HG02642 (cell line): ENCODE data around the gene FOLR2.

Experiments
- ATAC-seq: cut with Tn5 transposase; IDR thresholded peaks from one replicate; pipeline ENCODE4 v1.9.1; 2021; ENCODE audit warnings: mild to moderate bottlenecking; ENCODE audit not compliant: unreplicated experiment, poor library complexity

Gene FOLR2

DNA sequence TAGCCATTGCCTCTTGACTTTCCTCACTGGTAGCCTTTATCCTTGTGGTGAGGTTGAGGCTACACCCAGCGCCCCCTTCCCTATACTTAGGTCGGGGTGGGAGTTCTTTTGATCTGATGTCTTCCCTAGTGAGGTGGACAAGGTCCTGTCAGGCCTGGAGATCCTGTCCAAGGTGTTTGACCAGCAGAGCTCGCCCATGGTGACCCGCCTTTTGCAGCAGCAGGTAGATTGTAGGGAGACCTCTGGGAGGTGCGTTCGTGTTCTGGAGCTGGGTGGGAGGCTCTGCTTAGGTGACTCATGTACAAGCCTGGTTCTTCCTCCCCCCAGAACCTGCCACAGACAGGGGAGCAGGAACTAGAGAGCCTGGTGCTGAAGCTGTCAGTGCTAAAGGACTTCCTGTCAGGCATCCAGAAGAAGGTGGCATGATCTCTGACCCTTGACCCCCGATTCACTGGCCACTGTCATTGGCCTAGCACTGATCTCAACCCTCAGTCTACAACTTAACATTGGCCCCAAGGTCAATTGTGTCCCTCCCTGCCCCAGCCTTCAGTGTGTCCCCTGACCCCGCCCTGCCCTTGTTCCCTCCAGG is 12.8 kb downstream of the FOLR2 start:
- ATAC-seq, result no peak

DNA sequence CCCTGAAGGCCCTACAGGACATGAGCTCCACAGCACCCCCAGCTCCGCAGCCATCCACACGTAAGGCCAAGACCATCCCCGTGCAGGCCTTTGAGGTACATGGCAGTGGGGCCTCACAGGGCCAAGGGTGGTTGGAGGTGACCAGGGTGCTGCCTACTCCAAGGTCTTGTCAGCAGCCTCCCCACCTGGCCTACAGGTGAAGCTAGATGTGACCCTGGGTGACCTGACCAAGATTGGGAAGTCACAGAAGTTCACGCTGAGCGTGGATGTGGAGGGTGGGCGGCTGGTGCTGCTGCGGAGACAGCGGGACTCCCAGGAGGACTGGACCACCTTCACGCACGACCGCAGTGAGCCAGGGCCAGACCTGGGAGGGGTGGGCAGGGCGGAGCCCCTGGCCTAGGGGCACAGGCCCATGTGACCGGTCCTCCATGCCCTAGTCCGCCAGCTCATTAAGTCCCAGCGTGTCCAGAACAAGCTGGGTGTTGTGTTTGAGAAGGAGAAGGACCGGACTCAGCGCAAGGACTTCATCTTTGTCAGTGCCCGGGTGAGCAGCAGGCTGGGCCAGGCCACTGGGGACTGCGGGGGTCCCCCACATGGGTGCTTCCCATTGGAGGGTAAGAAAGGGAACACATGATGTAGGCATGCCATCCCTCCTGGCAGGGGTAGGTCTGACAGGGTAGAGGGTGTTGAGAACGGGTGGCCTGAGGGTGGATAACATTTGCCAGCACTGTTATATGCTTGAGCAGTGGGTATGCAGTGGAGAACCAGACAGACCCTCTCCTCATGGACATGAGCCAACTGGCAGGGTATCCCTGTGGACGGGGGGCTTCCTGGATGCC is 13.6 kb downstream of the FOLR2 start:
- ATAC-seq, result no peak

DNA sequence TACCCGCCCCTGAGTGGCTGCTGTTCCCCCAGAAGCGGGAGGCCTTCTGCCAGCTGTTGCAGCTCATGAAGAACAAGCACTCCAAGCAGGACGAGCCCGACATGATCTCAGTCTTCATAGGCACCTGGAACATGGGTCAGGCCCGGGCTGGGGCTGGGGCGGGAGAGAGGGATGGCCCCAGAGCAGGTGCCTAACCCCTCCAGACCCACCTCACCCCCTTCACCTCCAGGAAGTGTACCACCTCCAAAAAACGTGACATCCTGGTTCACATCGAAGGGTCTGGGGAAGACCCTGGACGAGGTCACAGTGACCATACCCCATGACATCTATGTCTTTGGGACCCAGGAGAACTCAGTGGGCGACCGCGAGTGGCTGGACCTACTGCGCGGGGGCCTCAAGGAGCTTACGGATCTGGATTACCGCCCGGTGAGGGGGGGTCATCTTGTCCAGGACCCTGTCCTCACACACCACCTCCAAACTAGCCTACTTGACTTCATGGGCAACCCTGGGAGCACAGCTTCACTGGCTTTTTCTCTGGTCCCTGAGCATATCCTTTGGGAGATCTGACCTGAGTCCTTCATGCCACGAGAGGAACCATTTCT is 14.3 kb downstream of the FOLR2 start:
- no peak for ATAC-seq

DNA sequence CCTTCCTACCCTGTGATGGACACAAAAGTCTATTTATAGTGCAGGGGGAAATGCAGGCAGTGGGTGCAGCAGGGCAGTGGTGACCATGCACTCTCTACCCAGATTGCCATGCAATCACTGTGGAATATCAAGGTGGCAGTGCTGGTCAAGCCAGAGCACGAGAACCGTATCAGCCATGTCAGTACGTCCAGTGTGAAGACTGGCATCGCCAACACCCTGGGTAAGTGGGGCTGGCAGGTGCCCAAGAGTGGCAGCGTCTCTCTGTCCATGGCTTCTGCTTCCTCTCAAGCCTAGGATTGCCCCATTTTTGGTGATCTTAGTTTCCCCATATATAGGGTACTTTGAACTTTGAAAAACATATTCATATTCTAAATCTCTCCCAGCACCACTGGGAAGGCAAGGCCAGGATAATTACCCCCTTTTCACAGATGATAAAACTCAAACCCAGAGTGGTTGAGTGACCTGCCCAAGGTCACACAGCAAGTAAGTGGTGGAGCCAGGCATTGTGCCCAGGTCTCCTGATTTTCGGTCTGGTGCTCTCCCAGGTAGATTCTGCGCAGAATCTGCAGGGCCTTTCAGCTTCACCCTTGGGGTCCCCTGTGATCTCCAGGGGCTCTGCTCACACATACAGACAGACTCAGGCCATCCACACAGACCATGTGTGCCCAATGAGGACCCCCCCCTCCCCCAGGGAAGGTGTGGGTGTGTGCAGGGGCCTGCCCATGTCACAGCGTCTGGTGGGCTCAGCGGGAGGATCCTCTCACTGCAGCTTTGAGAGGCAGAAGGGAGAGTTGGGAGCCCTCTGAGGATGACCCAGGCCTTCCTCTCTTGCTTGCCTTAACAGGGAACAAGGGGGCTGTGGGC is 15.0 kb downstream of the FOLR2 start:
- ATAC-seq, result no peak

DNA sequence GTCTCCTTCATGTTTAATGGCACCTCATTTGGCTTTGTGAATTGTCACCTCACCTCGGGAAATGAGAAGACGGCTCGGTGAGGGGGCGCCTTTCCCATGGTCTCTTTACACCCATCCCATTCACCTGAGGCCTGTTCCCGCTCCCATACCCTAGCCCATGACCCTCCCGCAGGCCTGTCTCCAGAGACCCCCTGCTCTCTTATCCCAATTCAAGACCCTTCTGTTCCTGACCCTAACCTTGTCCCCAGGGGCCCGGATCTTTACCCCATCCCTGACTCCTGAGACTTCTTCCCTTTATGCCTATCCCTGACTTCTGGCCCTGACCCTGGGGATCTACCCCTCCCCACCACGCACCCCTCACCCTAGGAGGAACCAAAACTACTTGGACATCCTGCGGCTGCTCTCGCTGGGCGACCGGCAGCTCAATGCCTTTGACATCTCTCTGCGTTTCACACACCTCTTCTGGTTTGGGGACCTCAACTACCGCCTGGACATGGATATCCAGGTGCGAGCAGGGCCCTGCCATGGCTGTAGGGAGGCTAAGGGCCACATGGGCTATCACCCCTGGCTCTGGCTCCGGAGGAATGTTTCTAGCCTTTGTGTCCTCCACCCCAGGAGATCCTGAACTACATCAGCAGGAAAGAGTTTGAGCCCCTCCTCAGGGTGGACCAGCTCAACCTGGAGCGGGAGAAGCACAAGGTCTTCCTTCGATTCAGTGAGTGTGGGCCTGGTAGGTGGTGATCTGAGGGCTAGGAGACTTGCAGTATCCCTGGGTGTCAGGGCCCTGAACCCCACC is 15.9 kb downstream of the FOLR2 start:
- no peak for ATAC-seq

DNA sequence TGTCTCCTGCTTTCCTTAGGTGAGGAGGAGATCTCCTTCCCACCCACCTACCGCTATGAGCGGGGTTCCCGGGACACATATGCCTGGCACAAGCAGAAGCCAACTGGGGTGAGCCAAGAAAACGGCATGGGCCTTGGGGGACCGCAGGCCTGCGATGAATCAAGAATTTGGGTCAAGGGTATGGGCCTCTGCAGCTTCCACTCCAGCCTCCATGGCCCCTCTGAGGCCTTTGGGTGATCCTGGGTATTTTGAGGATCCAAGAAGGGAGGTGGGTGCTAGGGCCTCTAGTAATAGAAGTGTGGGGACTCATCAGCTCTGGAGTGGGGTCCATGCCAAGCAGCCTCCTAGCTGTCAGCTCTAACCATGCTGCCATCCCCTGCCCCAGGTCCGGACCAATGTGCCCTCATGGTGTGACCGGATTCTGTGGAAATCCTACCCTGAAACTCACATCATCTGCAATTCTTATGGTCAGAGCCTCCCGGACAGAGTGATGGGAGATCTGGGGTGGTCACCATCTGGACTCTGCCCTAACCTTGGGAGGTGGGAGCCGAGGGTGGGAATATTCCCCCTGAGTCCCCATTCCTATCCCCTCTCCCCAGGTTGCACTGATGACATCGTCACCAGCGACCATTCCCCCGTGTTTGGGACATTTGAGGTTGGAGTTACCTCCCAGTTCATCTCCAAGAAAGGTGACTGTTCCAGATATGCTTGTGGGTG is 16.6 kb downstream of the FOLR2 start:
- ATAC-seq, result no peak

DNA sequence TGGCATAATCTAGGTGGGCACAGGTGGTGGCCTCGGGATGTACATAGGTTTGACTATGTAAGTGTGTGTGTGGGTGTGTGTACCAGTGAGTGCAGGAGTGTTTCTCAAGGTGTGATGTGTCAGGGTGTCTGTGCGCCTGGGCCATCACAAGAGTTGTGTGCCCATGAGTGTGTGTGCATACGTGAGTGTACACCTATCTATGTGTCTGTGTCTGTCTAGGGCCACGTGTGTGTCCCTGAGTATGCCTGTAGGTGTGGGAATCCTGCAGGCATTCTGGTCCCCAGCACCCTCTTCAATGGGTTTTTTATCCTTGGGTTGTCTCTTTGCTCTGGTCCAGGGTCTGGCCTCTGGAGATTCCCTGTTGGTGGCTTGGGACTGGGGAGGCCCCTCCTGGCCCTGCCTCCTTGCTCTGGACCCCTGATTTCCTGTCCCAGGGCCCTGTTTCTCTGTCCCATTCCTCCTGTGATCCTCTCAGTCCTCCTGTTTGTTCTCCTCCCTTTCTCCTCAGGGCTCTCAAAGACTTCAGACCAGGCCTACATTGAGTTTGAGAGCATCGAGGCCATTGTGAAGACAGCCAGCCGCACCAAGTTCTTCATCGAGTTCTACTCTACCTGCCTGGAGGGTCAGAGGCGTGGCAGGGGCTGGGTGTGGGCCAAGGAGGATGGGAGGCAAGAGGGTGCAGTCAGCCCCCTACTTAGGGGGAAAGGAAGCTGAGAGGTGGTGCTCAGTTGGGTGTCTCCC is 17.3 kb downstream of the FOLR2 start:
- ATAC-seq, result no peak

DNA sequence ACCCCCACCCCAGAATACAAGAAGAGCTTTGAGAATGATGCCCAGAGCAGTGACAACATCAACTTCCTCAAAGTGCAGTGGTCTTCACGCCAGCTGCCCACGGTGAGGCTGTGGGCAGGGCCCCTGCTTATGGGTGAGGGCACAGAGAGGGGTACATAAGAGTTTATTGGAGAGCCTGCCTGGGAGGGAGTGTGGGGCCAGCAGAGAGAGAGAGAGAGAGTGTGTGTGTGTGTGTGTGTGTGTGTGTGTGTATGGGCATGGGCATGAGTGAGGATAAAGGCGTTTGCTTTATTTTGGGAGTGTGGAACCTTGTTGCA is 17.9 kb downstream of the FOLR2 start:
- ATAC-seq, result no peak

DNA sequence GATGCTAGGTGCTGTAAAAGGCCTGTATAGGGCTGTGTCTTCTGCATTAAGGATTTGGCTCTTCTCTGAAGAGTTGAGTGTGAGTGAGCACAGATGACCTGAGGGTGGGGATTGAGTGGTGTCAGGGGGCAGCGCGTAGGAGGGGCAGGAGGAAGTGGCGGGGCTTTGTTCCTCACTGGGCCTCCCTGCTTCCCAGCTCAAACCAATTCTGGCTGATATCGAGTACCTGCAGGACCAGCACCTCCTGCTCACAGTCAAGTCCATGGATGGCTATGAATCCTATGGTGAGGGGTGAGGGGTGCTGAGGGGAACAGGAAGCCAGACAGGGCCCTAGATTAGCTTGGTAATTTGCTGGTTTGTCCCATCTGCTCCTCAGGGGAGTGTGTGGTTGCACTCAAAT is 18.3 kb downstream of the FOLR2 start:
- no peak for ATAC-seq

DNA sequence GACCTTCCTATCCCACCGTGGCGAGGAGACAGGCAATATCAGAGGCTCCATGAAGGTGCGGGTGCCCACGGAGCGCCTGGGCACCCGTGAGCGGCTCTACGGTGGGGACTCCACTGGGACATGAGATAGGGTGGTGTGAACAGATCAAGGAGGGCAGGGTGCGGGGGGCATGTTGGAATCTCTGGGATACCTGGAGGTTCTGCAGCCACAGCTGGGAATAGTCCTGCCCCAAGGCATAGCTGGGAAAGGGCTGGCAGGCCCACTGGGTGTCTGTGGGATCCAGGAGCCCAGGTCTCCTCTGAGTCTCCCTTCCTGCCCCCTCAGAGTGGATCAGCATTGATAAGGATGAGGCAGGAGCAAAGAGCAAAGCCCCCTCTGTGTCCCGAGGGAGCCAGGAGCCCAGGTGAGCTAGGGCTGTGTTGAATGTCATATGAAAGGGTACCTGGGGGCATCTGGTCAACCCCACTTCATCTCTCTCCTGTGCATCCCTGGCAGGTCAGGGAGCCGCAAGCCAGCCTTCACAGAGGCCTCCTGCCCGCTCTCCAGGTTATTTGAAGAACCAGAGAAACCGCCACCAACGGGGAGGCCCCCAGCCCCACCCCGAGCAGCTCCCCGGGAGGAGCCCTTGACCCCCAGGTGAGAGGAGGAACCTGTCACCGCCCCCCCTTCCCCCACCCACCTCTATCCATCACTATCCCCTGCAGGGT is 18.9 kb downstream of the FOLR2 start:
- no peak for ATAC-seq

DNA sequence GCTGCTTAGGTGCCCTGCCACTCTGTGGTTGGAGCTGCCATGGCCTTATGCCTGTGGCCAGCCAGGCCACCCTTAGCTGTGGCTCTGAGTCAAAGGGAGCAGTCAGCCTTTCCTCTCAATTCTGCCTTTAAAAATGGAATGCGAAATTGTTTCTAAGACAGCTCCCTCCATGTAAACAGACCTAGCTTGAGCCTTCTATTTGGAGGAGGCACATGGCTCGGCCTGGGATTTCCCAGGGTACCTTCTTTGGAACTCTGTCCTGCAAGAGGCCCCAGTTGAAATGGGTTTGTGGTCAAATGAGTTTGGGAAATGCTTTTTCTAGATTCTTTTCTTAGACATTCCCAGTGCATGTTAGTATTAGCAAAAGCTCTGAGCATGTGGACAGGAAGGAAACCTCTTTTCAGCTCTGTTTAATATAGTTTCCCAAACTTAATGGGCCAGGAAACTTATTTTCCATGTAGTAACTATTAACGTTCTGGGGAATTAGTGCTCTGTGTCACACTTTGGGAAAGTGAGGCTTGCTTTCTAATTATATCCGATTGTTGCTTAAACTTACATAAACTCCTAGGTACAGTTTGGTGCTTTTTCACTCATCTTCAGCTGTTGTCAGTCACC is 19.6 kb downstream of the FOLR2 start:
- no peak for ATAC-seq

DNA sequence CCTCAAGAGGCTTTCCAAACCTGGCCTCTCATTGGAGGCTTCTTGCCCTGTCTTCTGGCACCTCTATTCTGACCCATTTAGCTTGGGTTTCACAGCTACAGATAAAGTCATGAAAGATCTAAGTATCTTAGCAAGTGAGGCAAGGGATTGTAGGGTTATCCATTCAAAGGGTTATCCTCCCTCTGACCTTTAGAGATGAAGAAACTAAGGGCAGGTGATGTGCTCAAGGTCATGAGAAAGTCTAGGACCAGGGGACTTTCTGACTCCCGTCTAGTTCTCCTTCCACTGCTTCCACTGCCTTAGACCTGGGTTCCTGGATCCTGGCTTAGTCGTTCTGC is 20.1 kb downstream of the FOLR2 start:
- no peak for ATAC-seq

DNA sequence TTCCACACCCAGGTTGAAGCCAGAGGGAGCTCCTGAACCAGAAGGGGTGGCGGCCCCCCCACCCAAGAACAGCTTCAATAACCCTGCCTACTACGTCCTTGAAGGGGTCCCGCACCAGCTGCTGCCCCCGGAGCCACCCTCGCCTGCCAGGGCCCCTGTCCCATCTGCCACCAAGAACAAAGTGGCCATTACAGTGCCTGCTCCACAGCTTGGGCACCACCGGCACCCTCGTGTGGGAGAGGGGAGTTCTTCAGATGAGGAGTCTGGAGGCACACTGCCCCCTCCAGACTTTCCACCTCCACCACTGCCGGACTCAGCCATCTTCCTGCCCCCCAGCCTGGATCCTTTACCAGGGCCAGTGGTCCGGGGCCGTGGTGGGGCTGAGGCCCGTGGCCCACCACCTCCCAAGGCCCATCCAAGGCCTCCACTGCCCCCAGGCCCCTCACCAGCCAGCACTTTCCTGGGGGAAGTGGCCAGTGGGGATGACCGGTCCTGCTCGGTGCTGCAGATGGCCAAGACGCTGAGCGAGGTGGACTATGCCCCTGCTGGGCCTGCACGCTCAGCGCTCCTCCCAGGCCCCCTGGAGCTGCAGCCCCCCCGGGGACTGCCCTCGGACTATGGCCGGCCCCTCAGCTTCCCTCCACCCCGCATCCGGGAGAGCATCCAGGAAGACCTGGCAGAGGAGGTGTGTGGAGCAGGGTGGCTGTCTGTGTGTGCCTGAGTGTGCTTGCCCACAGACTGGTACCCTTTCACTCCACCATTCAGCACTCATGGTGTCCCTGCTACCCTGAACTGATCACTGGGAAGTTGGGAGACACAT is 20.7 kb downstream of the FOLR2 start:
- no peak for ATAC-seq

DNA sequence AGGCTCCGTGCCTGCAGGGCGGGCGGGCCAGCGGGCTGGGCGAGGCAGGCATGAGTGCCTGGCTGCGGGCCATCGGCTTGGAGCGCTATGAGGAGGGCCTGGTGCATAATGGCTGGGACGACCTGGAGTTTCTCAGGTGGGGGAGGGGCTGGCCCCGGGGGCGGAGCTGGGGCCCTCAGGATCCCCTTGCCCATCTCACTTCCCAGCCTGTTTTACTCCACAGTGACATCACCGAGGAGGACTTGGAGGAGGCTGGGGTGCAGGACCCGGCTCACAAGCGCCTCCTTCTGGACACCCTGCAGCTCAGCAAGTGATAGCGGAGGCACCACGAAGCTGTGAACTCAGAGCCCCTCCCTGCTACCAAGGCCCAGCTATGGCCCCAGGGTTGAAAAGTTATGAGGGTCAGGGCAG is 21.5 kb downstream of the FOLR2 start:
- no peak for ATAC-seq

DNA sequence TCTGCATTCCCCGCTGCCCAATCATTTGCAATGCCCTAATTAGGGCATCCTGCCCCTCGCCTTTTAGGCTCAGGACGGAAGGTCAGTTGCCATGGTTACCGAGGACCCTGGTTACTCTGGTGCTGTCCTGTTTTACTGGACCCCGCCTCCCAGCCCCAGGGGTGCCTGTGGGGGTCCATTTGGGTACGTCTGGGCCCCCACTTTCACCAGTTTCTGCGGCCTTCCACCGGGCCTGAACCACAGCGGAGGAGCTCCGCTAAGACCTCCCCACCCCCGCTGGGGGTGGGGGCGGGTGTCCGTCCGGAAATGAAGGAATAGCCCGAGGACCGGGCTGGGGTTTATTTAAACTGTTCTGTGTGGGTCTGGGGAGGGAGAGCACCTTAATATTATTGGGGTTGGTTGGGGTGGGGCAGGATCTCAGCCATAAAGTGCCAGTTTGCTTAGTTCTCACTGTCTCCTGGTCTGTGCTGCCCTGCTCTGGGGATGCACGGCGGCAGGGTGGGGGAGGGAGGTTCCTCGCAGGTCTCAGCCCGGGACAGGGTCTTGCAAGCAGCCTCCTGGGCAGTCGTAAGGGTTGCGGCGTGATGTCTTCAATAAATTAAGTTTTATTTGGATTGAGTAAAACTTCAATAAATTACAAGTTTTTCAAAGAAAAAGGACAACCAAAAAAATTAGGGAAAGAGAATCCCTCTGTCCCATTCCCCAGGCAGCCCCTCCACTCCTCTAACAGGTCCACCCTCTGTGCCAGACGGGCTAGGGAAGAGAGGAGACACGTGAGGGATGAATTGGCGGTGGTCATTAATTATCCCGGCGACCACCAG is 22.1 kb downstream of the FOLR2 start:
- no peak for ATAC-seq

DNA sequence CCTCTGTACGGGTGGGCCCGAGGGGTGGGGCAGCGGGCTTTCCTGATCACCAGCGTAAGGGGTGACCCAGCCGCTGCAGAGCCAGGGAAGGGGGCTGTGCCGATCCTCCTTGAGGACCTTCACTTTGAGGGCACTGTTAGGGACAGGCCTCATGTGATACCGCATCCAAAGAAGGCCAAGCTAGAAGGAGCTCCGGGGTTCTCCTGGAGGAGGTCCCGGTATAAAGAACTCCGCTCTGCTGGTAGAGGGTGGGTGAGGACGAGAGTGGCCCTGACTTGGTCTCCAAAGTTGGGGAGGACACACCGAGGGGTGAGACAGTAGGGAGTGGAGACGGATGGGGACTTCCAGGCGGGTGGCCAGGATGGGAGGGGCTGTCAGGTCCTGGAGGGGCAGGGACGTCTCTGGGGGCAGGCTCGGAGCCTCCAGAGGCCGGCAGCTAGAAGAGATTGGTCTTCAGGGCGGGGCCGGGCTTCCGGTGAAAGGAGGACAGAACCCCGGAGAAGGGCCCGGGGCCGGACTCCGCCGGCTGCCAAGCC is 22.8 kb downstream of the FOLR2 start:
- ATAC-seq, result no peak
